H1 (cell line): ENCODE measurements around the gene ELANE. TPM values are rescaled to one million over a fixed set of nuclear protein-coding genes. Genes with fewer than 3 reads are reported as not detected.

Experiments used
- CTCF ChIA-PET: fragments of 300-600 bp; sonication (Branson Sonifier 250); formaldehyde crosslinking; loops from one replicate; lab custom pipeline; 2021; ENCODE audit not compliant: partially characterized antibody; lab: Charles Lee
- POLR2A ChIA-PET: fragments of 300-600 bp; sonication (Branson Sonifier 250); formaldehyde crosslinking; loops from one replicate; lab custom pipeline; 2021; ENCODE audit warnings: inconsistent platforms; ENCODE audit not compliant: partially characterized antibody; lab: Charles Lee
- DNase-seq, 2 experiments: peaks; one replicate each; pipeline versions ENCODE4 v3.0.0 to v3.0.0-alpha.2; 2010 to 2022; ENCODE audit warnings: low spot score in 2 of 2, low read depth in 1 of 2, mixed read lengths in 1 of 2
- FAIRE-seq: peaks from 2 replicates; lab custom pipeline; 2011; peaks lifted over from hg19 to GRCh38; lab: Jason Lieb, UNC
- H2AFZ ChIP-seq: 2 replicates; pipeline ENCODE4 v1.8.1; 2012; ENCODE audit warnings: low read length, inconsistent platforms
- H2AK5ac ChIP-seq: 2 replicates; pipeline ENCODE4 v1.6.1; 2013; ENCODE audit warnings: low read depth, low read length
- H2BK120ac ChIP-seq: replicated peaks from 2 replicates; pipeline ENCODE3; 2013; ENCODE audit warnings: low read depth, low read length, inconsistent platforms
- H2BK12ac ChIP-seq: 2 replicates; pipeline ENCODE4 v1.6.1; 2013; ENCODE audit warnings: low read depth, low read length
- H2BK15ac ChIP-seq: 2 replicates; pipeline ENCODE4 v1.6.1; 2013; ENCODE audit warnings: low read length
- H2BK20ac ChIP-seq: 2 replicates; pipeline ENCODE4 v1.6.1; 2013; ENCODE audit warnings: low read length
- H2BK5ac ChIP-seq: 2 replicates; pipeline ENCODE4 v1.6.1; 2013; ENCODE audit warnings: low read depth, low read length
- H3K14ac ChIP-seq: 2 replicates; pipeline ENCODE4 v1.6.1; 2013; ENCODE audit warnings: inconsistent platforms; ENCODE audit not compliant: insufficient read length
- H3K18ac ChIP-seq: 2 replicates; pipeline ENCODE4 v1.6.1; 2013; ENCODE audit warnings: low read length; ENCODE audit errors: extremely low read depth
- H3K23ac ChIP-seq: 2 replicates; pipeline ENCODE4 v1.6.1; 2013; ENCODE audit warnings: inconsistent platforms; ENCODE audit not compliant: insufficient read length
- H3K23me2 ChIP-seq: 2 replicates; pipeline ENCODE4 v1.6.1; 2013; ENCODE audit warnings: low read depth, low read length
- H3K27ac ChIP-seq: 2 replicates; pipeline ENCODE4 v1.6.1; 2011; ENCODE audit warnings: low read depth, low read length, inconsistent platforms
- H3K27me3 ChIP-seq, 4 experiments: replicated peaks in 1 of 4; 1 replicate in 1 of 4; 2 replicates in 3 of 4; pipeline versions ENCODE4 v1.6.1 to v1.8.1; 2011 to 2013; ENCODE audit warnings: low read length in 3 of 4, mild to moderate bottlenecking in 3 of 4, inconsistent platforms in 2 of 4, mixed read lengths in 2 of 4, moderate library complexity in 1 of 4; ENCODE audit not compliant: control insufficient read depth in 3 of 4, insufficient read depth in 3 of 4; ENCODE audit errors: extremely low read depth in 1 of 4
- H3K36me3 ChIP-seq, 4 experiments: 2 replicates each; pipeline versions ENCODE4 v1.6.1 to v1.8.1; 2011 to 2013; ENCODE audit warnings: mild to moderate bottlenecking in 4 of 4, low read length in 3 of 4, moderate library complexity in 2 of 4, control low read depth in 1 of 4, inconsistent platforms in 1 of 4; ENCODE audit not compliant: insufficient read depth in 4 of 4, control insufficient read depth in 2 of 4
- H3K4ac ChIP-seq: replicated peaks from 2 replicates; pipeline ENCODE3; 2013; ENCODE audit warnings: low read length, low read depth, mixed read lengths, inconsistent platforms; ENCODE audit not compliant: insufficient read length
- H3K4me1 ChIP-seq, 4 experiments: replicated peaks in 1 of 4; 1 replicate in 1 of 4; 2 replicates in 3 of 4; pipeline versions ENCODE4 v1.6.1 to v1.8.1; 2011 to 2013; ENCODE audit warnings: low read length in 3 of 4, inconsistent platforms in 2 of 4, mixed read lengths in 1 of 4; ENCODE audit not compliant: insufficient read depth in 4 of 4, control insufficient read depth in 3 of 4
- H3K4me2 ChIP-seq, 2 experiments: 2 replicates each; pipeline versions ENCODE4 v1.6.1 to v1.8.1; 2011 to 2013; ENCODE audit warnings: low read depth in 2 of 2, low read length in 2 of 2, control low read depth in 1 of 2, inconsistent platforms in 1 of 2, mild to moderate bottlenecking in 1 of 2; ENCODE audit not compliant: insufficient read depth in 1 of 2
- H3K4me3 ChIP-seq, 4 experiments: fragments of 200-600, 300-600 bp in 1 of 4; sonication (generic), shearing (Covaris generic), sonication (Bioruptor Twin) in 1 of 4; 2 replicates each; pipeline versions ENCODE4 v1.5.1 to v1.8.1; 2011 to 2016; ENCODE audit warnings: low read length in 4 of 4, low read depth in 3 of 4, control low read depth in 2 of 4, inconsistent platforms in 2 of 4, mild to moderate bottlenecking in 2 of 4, mixed read lengths in 1 of 4, moderate library complexity in 1 of 4; ENCODE audit not compliant: insufficient read depth in 2 of 4; ENCODE audit errors: extremely low read depth in 1 of 4
- H3K56ac ChIP-seq: replicated peaks from 2 replicates; pipeline ENCODE3; 2013; ENCODE audit warnings: low read depth, mild to moderate bottlenecking, mixed read lengths, low read length, inconsistent platforms; ENCODE audit not compliant: insufficient read length
- H3K79me1 ChIP-seq: 2 replicates; pipeline ENCODE4 v1.6.1; 2013; ENCODE audit warnings: low read depth, low read length, control low read depth
- H3K79me2 ChIP-seq, 2 experiments: 2 replicates each; pipeline versions ENCODE4 v1.6.1 to v1.8.1; 2012 to 2013; ENCODE audit warnings: low read length in 2 of 2, mild to moderate bottlenecking in 2 of 2, inconsistent platforms in 1 of 2; ENCODE audit not compliant: insufficient read depth in 2 of 2, control insufficient read depth in 1 of 2
- H3K9ac ChIP-seq, 4 experiments: replicated peaks in 1 of 4; 1 replicate in 1 of 4; 2 replicates in 3 of 4; pipeline versions ENCODE4 v1.6.1 to v1.8.1; 2011 to 2013; ENCODE audit warnings: low read depth in 3 of 4, low read length in 3 of 4, control low read depth in 2 of 4, mild to moderate bottlenecking in 2 of 4, moderate library complexity in 2 of 4, inconsistent platforms in 1 of 4; ENCODE audit errors: extremely low read depth in 1 of 4
- H3K9me3 ChIP-seq, 2 experiments: 2 replicates each; pipeline versions ENCODE4 v1.6.1 to v1.8.1; 2012 to 2013; ENCODE audit warnings: mild to moderate bottlenecking in 2 of 2, moderate library complexity in 2 of 2, control low read depth in 1 of 2, inconsistent platforms in 1 of 2, low read depth in 1 of 2, low read length in 1 of 2, mixed read lengths in 1 of 2; ENCODE audit not compliant: insufficient read depth in 2 of 2
- H4K20me1 ChIP-seq, 2 experiments: replicated peaks in 1 of 2; 2 replicates each; pipeline versions ENCODE3 to v1.8.1; 2011 to 2013; ENCODE audit warnings: inconsistent platforms in 2 of 2, low read length in 2 of 2, mild to moderate bottlenecking in 1 of 2; ENCODE audit not compliant: insufficient read depth in 2 of 2, control insufficient read depth in 1 of 2
- H4K5ac ChIP-seq: 2 replicates; pipeline ENCODE4 v1.6.1; 2013; ENCODE audit warnings: low read length, low read depth, mixed read lengths, inconsistent platforms; ENCODE audit not compliant: insufficient read length
- H4K8ac ChIP-seq: 2 replicates; pipeline ENCODE4 v1.8.0; 2013; ENCODE audit warnings: mild to moderate bottlenecking, moderate library complexity, low read length, inconsistent platforms; ENCODE audit not compliant: insufficient read depth; ENCODE audit errors: extremely low read depth
- H4K91ac ChIP-seq: replicated peaks from 2 replicates; pipeline ENCODE3; 2013; ENCODE audit warnings: low read length, mixed read lengths, inconsistent platforms; ENCODE audit not compliant: insufficient read length
- HDAC2 ChIP-seq, 2 experiments: fragments of 300-600 bp in 1 of 2; sonication (generic) in 1 of 2; IDR thresholded peaks; 2 replicates each; pipeline ENCODE4 v1.6.1; 2011 to 2012; ENCODE audit warnings: low read depth in 2 of 2, low read length in 2 of 2, mild to moderate bottlenecking in 2 of 2, moderate library complexity in 2 of 2, borderline replicate concordance in 1 of 2, inconsistent platforms in 1 of 2
- JUND ChIP-seq: IDR thresholded peaks from 2 replicates; pipeline ENCODE4 v1.6.1; 2011; ENCODE audit warnings: mild to moderate bottlenecking, improper control_type of control experiment, low read length
- RAD21 ChIP-seq, 2 experiments: IDR thresholded peaks in 1 of 2; conservative IDR thresholded peaks in 1 of 2; 2 replicates each; pipeline ENCODE4 v1.6.1; 2011; ENCODE audit warnings: low read depth in 2 of 2, low read length in 2 of 2, improper control_type of control experiment in 1 of 2, inconsistent platforms in 1 of 2, mild to moderate bottlenecking in 1 of 2, moderate library complexity in 1 of 2
- RXRA ChIP-seq: IDR thresholded peaks from 2 replicates; pipeline ENCODE4 v1.6.1; 2011; ENCODE audit warnings: low read depth, mild to moderate bottlenecking, low read length, moderate library complexity; ENCODE audit not compliant: insufficient read depth
- TAF7 ChIP-seq: optimal IDR thresholded peaks from 2 replicates; pipeline ENCODE3; 2011; ENCODE audit warnings: low read depth, mild to moderate bottlenecking, inconsistent platforms, low read length, moderate library complexity, borderline replicate concordance
- USF2 ChIP-seq: IDR thresholded peaks from 2 replicates; pipeline ENCODE4 v1.6.1; 2011; ENCODE audit warnings: low read length, improper control_type of control experiment
- WGBS, 2 experiments: shearing (Covaris generic) in 1 of 2; methylation state at CpG; one replicate each; pipeline versions ENCODE4 v1.1.6 to v1.1.7; 2013 to 2015; ENCODE audit warnings: low lambda C conversion rate in 2 of 2, mixed read lengths in 2 of 2, inconsistent platforms in 1 of 2, low coverage in 1 of 2, missing lambda C conversion rate in 1 of 2; ENCODE audit not compliant: insufficient replicate concordance in 2 of 2, insufficient coverage in 1 of 2, insufficient read length in 1 of 2; ENCODE audit errors: extremely low coverage in 1 of 2, missing lambda C conversion rate in 1 of 2; 5-methylcytosine and 5-hydroxymethylcytosine counted together
- polyA plus RNA-seq, 7 experiments: library from polyadenylated mRNA; depleted of rRNA in 3 of 7; stranded (reverse) in 5 of 7; unstranded in 2 of 7; fragments of >200 nt in 5 of 7; fragments of 200-250 nt in 2 of 7; gene quantifications; 1 replicate in 5 of 7; 2 replicates in 1 of 7; 4 replicates in 1 of 7; pipeline versions ENCODE4 v1.2.1 to v1.2.3, GENCODE V29; 2011 to 2013; ENCODE audit warnings: missing spikeins in 2 of 7, mixed read lengths in 2 of 7
- total RNA-seq: library from RNA; stranded (reverse); fragmentation: NEBNext Ultra II Directional; extraction: Animal tissue kit (Norgen Biotek cat#: 25700); gene quantifications from 2 replicates; pipeline ENCODE4 v1.2.1, GENCODE V29; 2021

Gene ELANE
- total and polyA plus RNA-seq, 2 of the 8 experiments (the other 6 are each of a cell fraction or from before 2014, with no cell fraction given): not detected

- H2BK15ac ChIP-seq: peak overlapping the region; percentile 40; the same call in 1 of the 2 replicates
- no peak overlapping the region for H3K4me2 ChIP-seq
- no peak overlapping the region; the same call in 1 of the 2 replicates for H4K8ac ChIP-seq
- H2BK12ac ChIP-seq: peak overlapping the region; percentile 68; the same call in 1 of the 2 replicates
- no peak overlapping the region for H4K5ac ChIP-seq
- no peaks in the 10 kb centered on the region for H3K79me2 ChIP-seq
- no peak overlapping the region for H3K4ac ChIP-seq
- no peak overlapping the region for H4K91ac ChIP-seq
- no peak overlapping the region for H3K23ac ChIP-seq
- no peaks in the 10 kb centered on the region for H3K27me3 ChIP-seq
- no peak overlapping the region for H3K14ac ChIP-seq
- peaks cover 0 to 12% (median 0%) of the 10 kb centered on the region in 4 experiments; a peak in 3 of 8 replicates for H3K36me3 ChIP-seq
- H2BK20ac ChIP-seq: no peak overlapping the region
- peaks cover 0 to 12% (median 4%) of the 10 kb centered on the region in 4 experiments; a peak in 5 of 7 replicates for H3K4me1 ChIP-seq
- H2AFZ ChIP-seq: no peak overlapping the region
- WGBS, 2 experiments: 92% methylated on average over 16 of the region's 22 CpGs; no CpG with 5 or more reads in 1 of the 2 experiments
- no peak overlapping the region for H3K56ac ChIP-seq
- H3K9me3 ChIP-seq: peaks cover 0 to 3% of the 10 kb centered on the region in 2 experiments; a peak in 1 of 4 replicates
- no peak overlapping the region for H2BK120ac ChIP-seq
- peaks cover 2% of the 10 kb centered on the region for H3K79me1 ChIP-seq
- H2AK5ac ChIP-seq: no peak overlapping the region; the same call in 1 of the 2 replicates
- no peak for FAIRE-seq
- H2BK5ac ChIP-seq: peak overlapping the region; percentile 56; the same call in 1 of the 2 replicates
- peaks cover 4 to 5% of the 10 kb centered on the region in 2 experiments for H4K20me1 ChIP-seq
- no peak overlapping the region for H3K4me3 ChIP-seq
- peak overlapping the region; percentile 48; the same call in 1 of the 2 replicates for H3K18ac ChIP-seq
- no peaks in the 10 kb centered on the region for H3K23me2 ChIP-seq
- CTCF ChIA-PET: interaction anchor here (0.7 to 3.1 kb wide), 5 partner anchors 9 to 108 kb away, joined by 3 to 16 read pairs (median 5); no protein-coding TSS in a partner anchor
- no peak for DNase-seq
- no peak for TF ChIP-seq RXRA
- no peak for TF ChIP-seq USF2
- no peak for TF ChIP-seq HDAC2 (IDR thresholded peaks at IDR 0.05; ENCODE audit: borderline replicate concordance in 1 of 2, low read depth in 2 of 2, low read length in 2 of 2)
- TF ChIP-seq JUND: no peak
- no peak for TF ChIP-seq RAD21 (IDR thresholded peaks at IDR 0.05 in 1 of 2, conservative IDR thresholded peaks at IDR 0.05 in 1 of 2; ENCODE audit: low read depth in 2 of 2, low read length in 2 of 2)
- TF ChIP-seq TAF7: no peak
- TF ChIP-seq, all 59 proteins: peak for 0
- POLR2A ChIA-PET: interaction anchor here (0.6 to 11.5 kb wide), 7 partner anchors 10 to 148 kb away, joined by 3 to 82 read pairs (median 4); partner anchors contain the start of genes ELANE, MED16, RNU6-2 and RNU6-9
- no peak overlapping the region for H3K27ac ChIP-seq
- no peak overlapping the region for H3K9ac ChIP-seq
Measured at GRCh38 chr19:873561-874041, 21.5 kb downstream of the ELANE start.
